Measurements from ENCODE around the gene CRY1. TPM values are rescaled to one million over a fixed set of nuclear protein-coding genes. Genes with fewer than 3 reads are reported as not detected.

Gene CRY1
- total RNA-seq, 1 donor from 2014 or later, result 21.2 TPM

- H3K4me3 Mint-ChIP-seq (ENCODE audit: unreplicated experiment), result no peak overlapping the region
- no peaks in the 10 kb centered on the region for H3K27me3 Mint-ChIP-seq (ENCODE audit: low read depth)
- H3K4me1 Mint-ChIP-seq (ENCODE audit: low read depth), result peaks cover 62% of the 10 kb centered on the region
- DNase-seq (ENCODE audit: low spot score), result no peak
- peak overlapping the region; percentile 18 for H3K27ac Mint-ChIP-seq (ENCODE audit: unreplicated experiment)
- TF ChIP-seq CTCF (IDR thresholded peaks at IDR 0.05), result no peak
- H3K36me3 Mint-ChIP-seq (ENCODE audit: low read depth), result peaks cover 38% of the 10 kb centered on the region
- H3K9me3 Mint-ChIP-seq (ENCODE audit: low read depth), result no peaks in the 10 kb centered on the region
These were observed 122.3 kb downstream of the CRY1 start for GRCh38 chr12:106971065-106971464.

GRCh38 chr12:106964526-106964925 is 128.8 kb downstream of the CRY1 start:
- TF ChIP-seq CTCF (IDR thresholded peaks at IDR 0.05), result no peak
- DNase-seq (ENCODE audit: low spot score), result no peak
- Mint-ChIP-seq H3K4me1 (ENCODE audit: low read depth) (peaks cover 52% of the 10 kb centered on the region), H3K27ac (ENCODE audit: unreplicated experiment) (no peak overlapping the region), H3K27me3 (ENCODE audit: low read depth) (no peaks in the 10 kb centered on the region), H3K36me3 (ENCODE audit: low read depth) (peaks cover 32% of the 10 kb centered on the region), H3K4me3 (ENCODE audit: unreplicated experiment) (no peak overlapping the region), H3K9me3 (ENCODE audit: low read depth) (no peaks in the 10 kb centered on the region)

- H3K9me3 Mint-ChIP-seq (ENCODE audit: low read depth), result no peaks in the 10 kb centered on the region
- H3K4me1 Mint-ChIP-seq (ENCODE audit: low read depth), result peaks cover 68% of the 10 kb centered on the region
- peak overlapping the region; percentile 18 for H3K27ac Mint-ChIP-seq (ENCODE audit: unreplicated experiment)
- no peak for DNase-seq (ENCODE audit: low spot score)
- no peaks in the 10 kb centered on the region for H3K27me3 Mint-ChIP-seq (ENCODE audit: low read depth)
- H3K36me3 Mint-ChIP-seq (ENCODE audit: low read depth), result peaks cover 22% of the 10 kb centered on the region
- no peak overlapping the region for H3K4me3 Mint-ChIP-seq (ENCODE audit: unreplicated experiment)
- no peak for TF ChIP-seq CTCF (IDR thresholded peaks at IDR 0.05)
These were observed 131.1 kb downstream of the CRY1 start for GRCh38 chr12:106962286-106962685.

- H3K9me3 Mint-ChIP-seq (ENCODE audit: low read depth), result no peaks in the 10 kb centered on the region
- H3K27ac Mint-ChIP-seq (ENCODE audit: unreplicated experiment), result peak overlapping the region; percentile 61
- no peaks in the 10 kb centered on the region for H3K27me3 Mint-ChIP-seq (ENCODE audit: low read depth)
- no peak for TF ChIP-seq CTCF (IDR thresholded peaks at IDR 0.05)
- no peak for DNase-seq (ENCODE audit: low spot score)
- H3K36me3 Mint-ChIP-seq (ENCODE audit: low read depth), result peaks cover 18% of the 10 kb centered on the region
- no peak overlapping the region for H3K4me3 Mint-ChIP-seq (ENCODE audit: unreplicated experiment)
- peaks cover 60% of the 10 kb centered on the region for H3K4me1 Mint-ChIP-seq (ENCODE audit: low read depth)
These were observed 132.9 kb downstream of the CRY1 start for GRCh38 chr12:106960443-106960842.

GRCh38 chr12:106957583-106957982 is 135.8 kb downstream of the CRY1 start:
- peaks cover 52% of the 10 kb centered on the region for H3K4me1 Mint-ChIP-seq (ENCODE audit: low read depth)
- no peak for DNase-seq (ENCODE audit: low spot score)
- no peaks in the 10 kb centered on the region for H3K9me3 Mint-ChIP-seq (ENCODE audit: low read depth)
- H3K27ac Mint-ChIP-seq (ENCODE audit: unreplicated experiment), result peak overlapping the region; percentile 100
- no peaks in the 10 kb centered on the region for H3K27me3 Mint-ChIP-seq (ENCODE audit: low read depth)
- peaks cover 8% of the 10 kb centered on the region for H3K36me3 Mint-ChIP-seq (ENCODE audit: low read depth)
- peak overlapping the region; percentile 99 for H3K4me3 Mint-ChIP-seq (ENCODE audit: unreplicated experiment)
- no peak for TF ChIP-seq CTCF (IDR thresholded peaks at IDR 0.05)
